ENCODE data around the gene PELI3. TPM values are rescaled to one million over a fixed set of nuclear protein-coding genes. Genes with fewer than 3 reads are reported as not detected.

PELI3 gene
- polyA plus RNA-seq, 1 donor, result 6.9 TPM

GRCh38 chr11:66475349-66476172, 8.9 kb downstream of the PELI3 start:
- DNase-seq (ENCODE audit: low read depth), result no peak

GRCh38 chr11:66476173-66476840, 9.6 kb downstream of the PELI3 start:
- no peak for DNase-seq (ENCODE audit: low read depth)

GRCh38 chr11:66476841-66477251, 10.1 kb downstream of the PELI3 start:
- DNase-seq (ENCODE audit: low read depth), result no peak

- DNase-seq (ENCODE audit: low read depth), result no peak
These were observed 10.8 kb downstream of the PELI3 start for GRCh38 chr11:66477263-66478201.

- no peak for DNase-seq (ENCODE audit: low read depth)
These were observed 12.2 kb downstream of the PELI3 start for GRCh38 chr11:66478729-66479393.

GRCh38 chr11:66479394-66480116, 12.8 kb downstream of the PELI3 start:
- DNase-seq (ENCODE audit: low read depth), result no peak

- DNase-seq (ENCODE audit: low read depth), result peak; percentile 84
These were observed 13.6 kb downstream of the PELI3 start, which contains the start of gene DPP3 for GRCh38 chr11:66480117-66480938. Gene DPP3 (plus strand): TSS chr11:66480434. CDS start chr11:66482201, 1,767 bp downstream.

GRCh38 chr11:66484806-66485380, 18.2 kb downstream of the PELI3 start:
- no peak for DNase-seq (ENCODE audit: low read depth)

- DNase-seq (ENCODE audit: low read depth), result no peak
These were observed 22.3 kb downstream of the PELI3 start for GRCh38 chr11:66488957-66489356.

- no peak for DNase-seq (ENCODE audit: low read depth)
These were observed 22.9 kb downstream of the PELI3 start for GRCh38 chr11:66489636-66490035.

GRCh38 chr11:66491315-66491935, 24.7 kb downstream of the PELI3 start:
- no peak for DNase-seq (ENCODE audit: low read depth)

GRCh38 chr11:66492161-66492865, 25.6 kb downstream of the PELI3 start:
- no peak for DNase-seq (ENCODE audit: low read depth)

- no peak for DNase-seq (ENCODE audit: low read depth)
These were observed 26.4 kb downstream of the PELI3 start for GRCh38 chr11:66493130-66493529.

GRCh38 chr11:66494458-66494857, 27.8 kb downstream of the PELI3 start:
- no peak for DNase-seq (ENCODE audit: low read depth)

- DNase-seq (ENCODE audit: low read depth), result no peak
These were observed 28.2 kb downstream of the PELI3 start for GRCh38 chr11:66494935-66495334.

- no peak for DNase-seq (ENCODE audit: low read depth)
These were observed 28.7 kb downstream of the PELI3 start for GRCh38 chr11:66495401-66495854.

GRCh38 chr11:66497206-66497605, 30.5 kb downstream of the PELI3 start:
- DNase-seq (ENCODE audit: low read depth), result no peak

- no peak for DNase-seq (ENCODE audit: low read depth)
These were observed 31.8 kb downstream of the PELI3 start for GRCh38 chr11:66498506-66498905.
